ENCODE results near the gene MAP3K10.

MAP3K10 gene

DNA sequence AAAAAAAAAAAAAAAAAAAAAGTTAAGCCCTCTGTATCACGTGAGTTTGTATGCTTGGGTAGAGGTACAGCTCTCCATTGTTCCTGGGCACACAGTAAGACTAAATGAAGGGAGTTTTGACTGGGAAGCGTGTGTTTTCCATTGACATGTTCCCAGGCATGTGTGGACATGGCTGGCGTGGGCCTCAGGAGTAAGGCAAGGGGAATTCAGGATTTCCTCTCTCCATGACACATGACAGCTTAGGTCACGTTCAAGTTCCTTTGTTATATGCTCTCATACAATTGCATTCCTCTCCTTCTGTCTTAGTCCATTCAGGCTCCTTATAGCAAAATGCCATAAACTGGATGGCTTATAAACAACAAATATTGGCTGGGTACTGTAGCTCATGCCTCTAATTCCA, 17.1 kb upstream of the MAP3K10 start:
- no peak for DNase-seq (ENCODE audit: low read depth, low spot score)

DNA sequence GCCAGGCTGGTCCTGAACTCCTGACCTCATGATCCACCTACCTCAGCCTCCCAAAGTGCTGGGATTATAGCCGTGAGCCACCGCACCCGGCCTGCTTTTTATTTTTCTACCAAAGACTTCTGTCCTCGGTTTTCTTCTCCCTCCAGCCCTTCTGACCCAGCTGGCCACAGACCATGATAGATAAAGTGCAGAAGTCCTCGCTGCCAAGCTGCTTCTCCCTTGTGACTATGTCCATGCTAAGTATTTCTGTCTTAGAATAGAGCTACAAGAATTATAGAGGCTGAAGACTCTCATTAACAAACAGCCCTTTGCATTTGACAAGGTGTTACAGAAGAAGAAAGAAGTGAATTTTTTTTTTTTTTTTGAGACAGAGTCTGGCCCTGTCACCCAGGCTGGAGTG, 15.4 kb upstream of the MAP3K10 start:
- DNase-seq (ENCODE audit: low read depth, low spot score): no peak

DNA sequence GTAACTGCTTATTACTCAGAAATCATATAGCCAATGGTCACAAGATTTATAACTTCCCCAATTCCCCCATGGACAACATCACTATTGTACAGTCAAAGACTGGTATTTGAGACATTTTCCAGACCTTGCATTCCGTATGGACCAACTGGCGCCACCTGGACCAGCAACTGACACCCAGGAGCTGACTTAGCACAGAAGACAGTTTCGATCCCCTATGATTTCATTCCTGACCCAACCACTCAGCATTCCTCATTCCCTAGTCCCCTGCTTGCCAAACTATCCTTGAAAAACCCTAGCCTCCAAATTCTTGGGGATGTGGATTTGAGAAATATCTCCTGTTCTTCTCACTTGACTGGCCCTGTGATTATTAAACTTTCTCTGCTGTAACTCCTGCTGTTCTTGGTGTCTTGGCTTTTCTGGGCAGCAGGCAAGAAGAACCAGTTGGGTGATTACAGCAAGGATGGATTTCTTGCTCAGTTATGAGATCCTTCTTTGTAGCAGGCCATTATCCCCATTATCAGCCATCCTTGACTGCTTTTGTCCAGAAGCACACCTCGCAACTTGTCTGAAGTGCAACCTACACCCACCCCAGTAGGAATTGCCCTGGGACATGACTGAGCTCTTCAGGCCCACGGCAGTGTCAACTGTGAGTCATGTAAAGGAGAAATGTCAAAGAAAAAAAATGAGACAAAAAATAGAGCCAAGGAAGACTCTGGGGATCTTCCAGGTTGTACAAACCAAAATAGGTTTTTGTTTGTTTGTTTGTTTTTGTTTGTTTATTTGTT, 13.7 kb upstream of the MAP3K10 start:
- DNase-seq (ENCODE audit: low read depth, low spot score): no peak

DNA sequence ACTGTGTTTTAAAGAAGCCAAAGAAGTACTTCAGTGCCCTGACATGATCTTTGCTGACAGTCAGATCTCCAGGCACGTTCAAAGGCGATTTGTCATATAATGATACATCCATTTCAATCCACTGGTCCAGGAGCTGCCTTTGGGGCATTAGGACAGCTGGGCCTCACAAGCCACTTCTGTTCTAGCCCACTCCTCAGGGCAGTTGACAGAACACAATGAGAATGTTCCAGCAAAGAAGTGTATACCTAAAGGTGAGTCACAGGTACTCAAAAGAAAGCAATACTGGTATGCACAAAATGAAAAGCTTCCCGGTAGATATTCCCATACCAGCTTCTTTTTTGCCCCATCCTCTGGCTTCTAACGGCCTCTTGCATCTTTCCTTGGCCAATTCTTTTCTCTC, 12.5 kb upstream of the MAP3K10 start:
- no peak for DNase-seq (ENCODE audit: low read depth, low spot score)

DNA sequence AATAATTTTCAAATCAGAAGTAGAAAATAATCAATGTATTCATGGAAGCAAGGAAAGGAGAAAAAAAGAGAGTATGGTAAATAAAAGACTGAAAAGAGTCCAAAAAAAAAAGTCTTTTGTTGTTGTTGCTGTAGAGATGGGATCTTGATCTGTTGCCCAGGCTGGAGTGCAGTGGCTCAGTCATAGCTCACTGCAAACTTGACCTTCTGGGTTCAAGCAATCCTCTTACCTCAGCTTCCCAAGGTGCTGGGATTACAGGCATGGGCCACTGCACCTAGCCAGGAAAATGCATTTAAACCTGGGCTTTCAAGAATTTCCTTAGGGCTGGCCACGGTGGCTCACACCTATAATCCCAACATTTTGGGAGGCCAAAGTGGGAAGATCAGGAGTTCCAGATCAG, 7.0 kb upstream of the MAP3K10 start:
- DNase-seq (ENCODE audit: low read depth, low spot score): no peak

DNA sequence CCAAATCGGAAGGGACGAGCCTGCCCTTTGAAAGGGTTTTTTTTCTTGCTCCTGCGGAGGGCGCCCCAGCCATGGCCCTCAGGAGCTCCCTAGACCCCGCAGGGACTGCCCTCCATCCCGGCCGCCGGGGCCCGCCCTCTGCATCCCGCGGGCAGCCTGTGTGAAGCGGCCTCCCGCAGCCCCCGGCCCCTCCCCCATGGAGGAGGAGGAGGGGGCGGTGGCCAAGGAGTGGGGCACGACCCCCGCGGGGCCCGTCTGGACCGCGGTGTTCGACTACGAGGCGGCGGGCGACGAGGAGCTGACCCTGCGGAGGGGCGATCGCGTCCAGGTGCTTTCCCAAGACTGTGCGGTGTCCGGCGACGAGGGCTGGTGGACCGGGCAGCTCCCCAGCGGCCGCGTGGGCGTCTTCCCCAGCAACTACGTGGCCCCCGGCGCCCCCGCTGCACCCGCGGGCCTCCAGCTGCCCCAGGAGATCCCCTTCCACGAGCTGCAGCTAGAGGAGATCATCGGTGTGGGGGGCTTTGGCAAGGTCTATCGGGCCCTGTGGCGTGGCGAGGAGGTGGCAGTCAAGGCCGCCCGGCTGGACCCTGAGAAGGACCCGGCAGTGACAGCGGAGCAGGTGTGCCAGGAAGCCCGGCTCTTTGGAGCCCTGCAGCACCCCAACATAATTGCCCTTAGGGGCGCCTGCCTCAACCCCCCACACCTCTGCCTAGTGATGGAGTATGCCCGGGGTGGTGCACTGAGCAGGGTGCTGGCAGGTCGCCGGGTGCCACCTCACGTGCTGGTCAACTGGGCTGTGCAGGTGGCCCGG, 815 bp downstream of the MAP3K10 start:
- DNase-seq (ENCODE audit: low read depth, low spot score): no peak

DNA sequence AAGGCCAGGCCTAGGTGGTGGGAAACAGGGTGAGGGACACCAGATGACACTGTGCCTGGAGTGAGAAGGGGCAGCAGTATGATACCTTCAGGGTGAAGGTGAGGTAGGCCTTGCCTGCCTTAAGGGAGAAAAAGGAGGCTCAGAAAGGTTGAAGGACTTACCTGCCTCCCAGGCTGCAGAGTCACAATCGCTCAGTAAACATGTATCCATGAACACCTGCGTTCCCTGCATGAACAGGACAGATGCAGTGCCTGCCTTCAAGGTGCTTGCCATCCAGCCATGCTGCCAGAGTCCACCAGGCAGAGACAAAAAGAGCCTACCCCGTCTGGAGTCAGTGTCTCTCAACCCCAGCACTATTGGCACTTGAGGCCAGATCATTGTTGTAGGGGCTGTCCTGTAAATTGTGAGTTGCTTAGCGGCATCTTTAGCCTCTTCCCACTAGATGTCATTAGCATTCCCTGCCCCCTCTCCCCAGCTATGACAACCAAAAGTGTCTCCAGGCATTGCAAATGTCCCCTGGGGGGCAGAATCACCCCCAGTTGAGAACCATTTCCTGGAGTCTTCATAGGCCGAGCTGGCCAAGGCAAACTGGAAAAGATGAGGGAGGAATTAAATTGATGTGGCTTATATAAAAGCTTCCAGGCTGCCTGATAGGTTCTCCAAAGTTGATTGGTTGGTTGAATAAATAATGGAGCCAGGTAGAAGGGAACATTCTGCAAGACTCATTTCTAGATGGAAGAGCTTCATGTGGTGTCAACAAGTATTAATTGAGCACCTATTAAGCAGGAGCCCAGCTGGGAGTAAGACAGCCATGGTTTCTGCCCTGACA, 1.7 kb downstream of the MAP3K10 start:
- no peak for DNase-seq (ENCODE audit: low read depth, low spot score)

DNA sequence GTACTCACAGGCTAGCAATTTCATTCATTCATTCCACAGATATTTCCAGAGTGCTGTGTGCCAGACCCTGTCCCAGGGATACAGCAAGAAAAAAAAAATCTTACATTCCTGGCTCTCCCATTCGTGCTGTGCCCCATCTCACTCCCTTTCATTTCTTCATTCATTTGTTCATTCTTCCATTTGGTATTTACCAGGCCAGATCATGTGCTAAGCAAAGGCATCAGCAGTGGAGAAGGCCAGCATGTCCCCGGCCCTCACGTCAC, 2.3 kb downstream of the MAP3K10 start:
- DNase-seq (ENCODE audit: low read depth, low spot score): no peak

DNA sequence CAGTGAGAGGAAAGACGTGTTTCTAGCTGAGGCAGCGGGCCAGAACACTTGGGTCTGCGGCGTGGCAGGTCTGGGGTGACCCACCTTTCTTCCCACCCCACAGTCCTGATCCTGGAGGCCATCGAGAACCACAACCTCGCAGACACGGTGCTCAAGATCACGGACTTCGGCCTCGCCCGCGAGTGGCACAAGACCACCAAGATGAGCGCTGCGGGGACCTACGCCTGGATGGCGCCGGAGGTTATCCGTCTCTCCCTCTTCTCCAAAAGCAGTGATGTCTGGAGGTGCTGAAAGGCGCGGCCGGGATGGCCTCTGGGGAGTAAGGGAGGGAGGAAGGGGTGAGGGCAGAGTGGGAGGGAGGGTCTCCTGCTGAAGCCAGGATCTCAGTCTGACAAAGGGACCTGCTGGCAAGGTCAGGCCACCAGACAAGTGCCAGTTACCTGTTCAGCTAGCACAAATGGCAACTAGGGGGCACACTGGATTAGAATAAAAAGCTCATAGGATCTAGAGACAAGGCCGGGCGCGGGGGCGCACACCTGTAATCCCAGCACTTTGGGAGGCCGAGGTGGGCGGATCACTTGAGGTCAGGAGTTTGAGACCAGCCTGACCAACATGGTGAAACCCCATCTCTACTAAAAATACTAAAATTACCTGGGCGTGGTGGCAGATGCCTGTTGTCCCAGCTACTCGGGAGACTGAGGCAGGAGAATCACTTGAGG, 7.2 kb downstream of the MAP3K10 start:
- no peak for DNase-seq (ENCODE audit: low read depth, low spot score)

DNA sequence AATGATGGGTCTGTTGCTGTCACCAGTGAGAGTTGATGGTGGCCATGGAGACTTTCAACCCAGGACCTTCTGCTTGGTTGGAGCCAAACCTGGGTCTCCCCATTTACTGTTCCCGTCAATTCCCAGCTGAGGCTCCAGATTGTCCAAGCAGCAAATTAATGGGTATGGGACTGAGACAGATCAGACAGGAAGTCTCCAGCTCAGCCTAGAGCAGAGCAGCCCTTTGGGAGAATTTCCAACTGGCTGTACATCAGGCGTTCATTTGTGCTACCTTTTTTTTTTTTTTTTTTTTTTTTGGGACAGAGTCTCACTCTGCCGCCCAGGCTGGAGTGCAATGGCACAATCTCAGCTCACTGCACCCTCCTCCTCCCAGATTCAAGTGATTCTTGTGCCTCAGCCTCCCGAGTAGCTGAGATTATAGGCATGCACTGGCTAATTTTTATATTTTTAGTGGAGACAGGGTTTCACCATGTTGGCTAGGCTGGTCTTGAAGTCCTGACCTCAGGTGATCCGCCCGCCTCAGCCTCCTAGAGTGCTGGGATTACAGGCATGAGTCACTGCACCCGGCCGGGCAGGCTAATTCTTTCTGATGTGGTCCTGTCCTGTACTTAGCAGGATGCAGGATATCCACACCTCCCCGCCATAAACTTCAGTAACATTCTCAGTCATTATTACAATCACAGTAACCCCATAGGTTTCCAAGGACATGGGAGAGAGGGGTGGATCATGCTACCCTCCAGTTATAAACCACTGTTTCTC, 9.3 kb downstream of the MAP3K10 start:
- no peak for DNase-seq (ENCODE audit: low read depth, low spot score)

DNA sequence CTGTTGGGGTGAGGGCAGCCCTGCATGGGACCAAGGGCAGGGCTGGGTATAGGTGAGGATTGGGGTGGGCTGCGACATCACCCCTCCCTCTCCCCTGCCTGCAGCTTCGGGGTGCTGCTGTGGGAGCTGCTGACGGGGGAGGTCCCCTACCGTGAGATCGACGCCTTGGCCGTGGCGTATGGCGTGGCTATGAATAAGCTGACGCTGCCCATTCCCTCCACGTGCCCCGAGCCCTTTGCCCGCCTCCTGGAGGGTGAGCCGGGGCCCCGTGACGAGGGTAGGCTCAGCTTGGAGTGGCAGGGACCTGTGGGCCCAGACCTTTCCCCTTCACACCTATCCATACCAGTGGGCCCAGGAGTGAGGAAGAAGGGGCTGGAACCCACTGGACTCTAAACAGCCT, 13.2 kb downstream of the MAP3K10 start:
- DNase-seq (ENCODE audit: low read depth, low spot score): no peak

DNA sequence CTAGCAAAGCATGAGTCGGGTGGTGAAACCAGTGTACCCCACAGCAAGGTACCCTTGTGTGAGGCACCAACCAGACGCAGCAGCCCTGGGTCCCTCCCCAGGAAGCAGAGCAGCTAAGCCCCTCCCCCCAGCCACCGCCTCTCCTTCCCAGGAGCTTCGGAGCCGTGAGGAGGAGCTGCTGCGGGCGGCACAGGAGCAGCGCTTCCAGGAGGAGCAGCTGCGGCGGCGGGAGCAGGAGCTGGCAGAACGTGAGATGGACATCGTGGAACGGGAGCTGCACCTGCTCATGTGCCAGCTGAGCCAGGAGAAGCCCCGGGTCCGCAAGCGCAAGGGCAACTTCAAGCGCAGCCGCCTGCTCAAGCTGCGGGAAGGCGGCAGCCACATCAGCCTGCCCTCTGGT, 14.5 kb downstream of the MAP3K10 start:
- DNase-seq (ENCODE audit: low read depth, low spot score): no peak

DNA sequence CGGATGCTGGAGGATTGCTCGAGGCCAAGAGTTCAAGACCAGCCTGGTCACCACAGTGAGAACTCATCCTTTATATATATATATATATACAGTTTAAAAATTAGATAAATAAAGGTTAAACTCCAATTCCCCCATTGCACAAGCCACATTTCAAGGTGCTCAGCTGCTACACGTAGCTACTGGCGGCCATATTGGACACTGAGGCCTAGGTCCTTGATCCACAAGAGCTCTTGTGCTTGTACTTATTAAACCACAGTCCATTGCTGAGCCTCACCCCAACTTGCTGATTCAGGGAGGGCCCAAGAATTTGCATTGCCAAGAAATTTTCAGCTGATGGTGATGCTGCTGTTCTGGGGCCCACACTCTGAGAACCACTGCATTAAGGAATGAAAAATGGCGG, 17.4 kb downstream of the MAP3K10 start:
- DNase-seq (ENCODE audit: low read depth, low spot score): no peak

DNA sequence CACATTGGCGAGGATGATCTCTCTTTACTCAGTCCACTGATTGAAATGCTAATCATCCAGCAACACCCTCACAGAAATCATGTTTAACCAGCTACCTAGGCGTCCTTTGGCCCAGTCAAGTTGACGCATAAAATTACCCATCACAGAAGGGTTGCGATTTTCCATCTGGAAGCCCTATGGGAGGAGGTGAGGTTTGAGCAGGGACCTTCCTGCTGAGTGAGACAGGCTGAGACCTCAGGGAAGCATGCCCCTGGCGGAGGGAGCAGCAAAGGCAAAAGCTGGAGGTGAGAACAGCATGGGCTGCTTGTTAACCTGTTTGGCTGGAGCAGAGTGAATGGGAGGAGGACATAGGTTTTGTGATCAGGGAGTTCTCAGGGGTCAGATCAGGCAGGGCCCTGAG, 19.7 kb downstream of the MAP3K10 start:
- no peak for DNase-seq (ENCODE audit: low read depth, low spot score)

DNA sequence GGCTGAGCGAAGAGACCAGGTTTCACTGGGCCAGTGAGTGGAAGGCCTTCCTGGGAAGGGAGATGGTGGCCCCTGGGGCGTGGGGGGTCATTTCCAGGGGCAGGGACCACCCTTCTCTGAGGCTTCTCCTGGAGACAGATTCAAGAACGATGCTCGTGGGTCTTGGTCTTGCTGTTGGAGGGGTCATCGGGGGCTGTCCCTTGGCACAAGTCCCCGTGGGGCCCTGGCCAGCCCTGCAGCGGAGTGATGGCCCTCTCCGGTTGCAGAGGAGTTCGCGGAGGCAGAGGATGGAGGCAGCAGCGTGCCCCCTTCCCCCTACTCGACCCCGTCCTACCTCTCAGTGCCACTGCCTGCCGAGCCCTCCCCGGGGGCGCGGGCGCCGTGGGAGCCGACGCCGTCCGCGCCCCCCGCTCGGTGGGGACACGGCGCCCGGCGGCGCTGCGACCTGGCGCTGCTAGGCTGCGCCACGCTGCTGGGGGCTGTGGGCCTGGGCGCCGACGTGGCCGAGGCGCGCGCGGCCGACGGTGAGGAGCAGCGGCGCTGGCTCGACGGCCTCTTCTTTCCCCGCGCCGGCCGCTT, 22.1 kb downstream of the MAP3K10 start:
- no peak for DNase-seq (ENCODE audit: low read depth, low spot score)

DNA sequence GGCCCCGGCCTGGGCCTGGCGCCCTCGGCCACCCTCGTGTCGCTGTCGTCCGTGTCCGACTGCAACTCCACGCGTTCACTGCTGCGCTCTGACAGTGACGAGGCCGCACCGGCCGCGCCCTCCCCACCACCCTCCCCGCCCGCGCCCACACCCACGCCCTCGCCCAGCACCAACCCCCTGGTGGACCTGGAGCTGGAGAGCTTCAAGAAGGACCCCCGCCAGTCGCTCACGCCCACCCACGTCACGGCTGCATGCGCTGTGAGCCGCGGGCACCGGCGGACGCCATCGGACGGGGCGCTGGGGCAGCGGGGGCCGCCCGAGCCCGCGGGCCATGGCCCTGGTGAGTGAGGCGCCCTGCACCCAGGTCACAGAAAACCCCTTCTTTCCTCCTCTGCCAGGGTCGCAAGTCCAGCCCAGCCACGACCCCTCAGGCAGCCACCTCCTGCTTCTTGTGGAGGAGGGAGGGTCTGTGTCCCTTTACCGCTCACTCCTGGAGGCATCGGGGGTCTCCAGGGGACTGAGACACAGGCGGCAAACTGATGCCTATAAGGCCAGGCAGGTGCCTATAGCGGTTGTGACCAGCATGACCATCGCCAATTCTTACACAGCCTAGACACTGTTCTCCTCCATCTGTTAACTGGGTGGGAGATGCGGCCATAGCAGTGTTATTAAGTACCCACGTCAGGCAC, 22.8 kb downstream of the MAP3K10 start:
- no peak for DNase-seq (ENCODE audit: low read depth, low spot score)

DNA sequence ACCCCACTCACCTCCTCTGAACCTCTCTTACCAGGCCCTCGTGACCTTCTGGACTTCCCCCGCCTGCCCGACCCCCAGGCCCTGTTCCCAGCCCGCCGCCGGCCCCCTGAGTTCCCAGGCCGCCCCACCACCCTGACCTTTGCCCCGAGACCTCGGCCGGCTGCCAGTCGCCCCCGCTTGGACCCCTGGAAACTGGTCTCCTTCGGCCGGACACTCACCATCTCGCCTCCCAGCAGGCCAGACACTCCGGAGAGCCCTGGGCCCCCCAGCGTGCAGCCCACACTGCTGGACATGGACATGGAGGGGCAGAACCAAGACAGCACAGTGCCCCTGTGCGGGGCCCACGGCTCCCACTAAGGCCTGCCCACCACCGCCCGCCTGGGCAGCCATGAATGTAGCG, 23.7 kb downstream of the MAP3K10 start:
- DNase-seq (ENCODE audit: low read depth, low spot score): no peak

DNA sequence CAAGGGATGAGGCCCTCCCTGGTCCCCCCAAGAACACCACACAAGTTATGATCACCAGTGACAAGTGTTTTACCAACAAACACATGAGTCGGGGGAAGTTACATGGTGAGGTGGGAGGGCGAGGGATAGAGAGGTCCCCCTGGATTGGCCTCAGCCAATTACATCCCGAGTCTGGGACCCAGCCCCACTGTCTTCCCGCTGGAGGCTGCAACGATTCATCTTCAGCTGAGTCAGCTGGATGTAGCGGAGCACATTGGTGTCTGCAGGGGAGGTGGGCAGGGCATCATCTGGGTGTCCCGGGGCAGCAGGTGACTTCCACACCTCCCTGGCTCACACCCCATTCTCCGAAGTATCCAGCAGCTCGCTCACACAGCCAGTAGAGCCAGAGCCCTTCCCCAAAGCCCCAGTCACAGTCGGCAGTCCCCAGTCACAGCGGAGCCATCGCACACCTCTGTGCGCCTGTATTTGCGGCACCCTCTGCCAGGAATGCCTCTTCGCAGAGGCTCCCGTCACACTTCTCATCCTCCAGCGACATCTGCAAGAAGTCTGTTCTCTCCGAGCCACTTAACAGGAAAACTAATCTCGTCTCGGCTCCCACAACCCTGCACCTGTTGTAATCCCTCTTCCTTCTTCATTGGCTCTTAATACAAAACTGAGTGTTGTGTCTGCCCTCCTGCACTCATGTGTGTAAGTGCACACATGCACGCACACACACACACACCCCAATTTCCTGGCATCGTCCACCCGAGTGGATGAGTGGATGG, 25.0 kb downstream of the MAP3K10 start:
- DNase-seq (ENCODE audit: low read depth, low spot score): no peak

DNA sequence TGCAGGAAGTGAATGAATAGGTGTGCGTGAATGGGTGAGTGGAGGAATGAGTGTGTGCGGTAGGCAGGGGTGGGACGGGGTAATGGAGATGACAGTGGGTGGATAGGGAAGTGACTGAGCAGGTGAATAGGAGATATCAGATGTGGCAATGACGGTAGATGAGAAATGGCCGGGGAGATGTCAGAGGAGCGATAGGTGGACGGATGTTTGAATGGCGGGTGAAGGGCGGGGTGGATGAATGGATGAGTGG, 25.5 kb downstream of the MAP3K10 start:
- DNase-seq (ENCODE audit: low read depth, low spot score): no peak
